ENCODE measurements around the gene SNAPC2.
"Not testable (repeated sequence)": the region's sequence is repeated elsewhere in the genome, so short reads cannot be mapped to it uniquely, and the experiment has no call there.

SNAPC2 gene

GRCh38 chr19:7933411-7933810, 13.3 kb downstream of the SNAPC2 start:
- DNase-seq (ENCODE audit: low read depth) = no peak

DNA sequence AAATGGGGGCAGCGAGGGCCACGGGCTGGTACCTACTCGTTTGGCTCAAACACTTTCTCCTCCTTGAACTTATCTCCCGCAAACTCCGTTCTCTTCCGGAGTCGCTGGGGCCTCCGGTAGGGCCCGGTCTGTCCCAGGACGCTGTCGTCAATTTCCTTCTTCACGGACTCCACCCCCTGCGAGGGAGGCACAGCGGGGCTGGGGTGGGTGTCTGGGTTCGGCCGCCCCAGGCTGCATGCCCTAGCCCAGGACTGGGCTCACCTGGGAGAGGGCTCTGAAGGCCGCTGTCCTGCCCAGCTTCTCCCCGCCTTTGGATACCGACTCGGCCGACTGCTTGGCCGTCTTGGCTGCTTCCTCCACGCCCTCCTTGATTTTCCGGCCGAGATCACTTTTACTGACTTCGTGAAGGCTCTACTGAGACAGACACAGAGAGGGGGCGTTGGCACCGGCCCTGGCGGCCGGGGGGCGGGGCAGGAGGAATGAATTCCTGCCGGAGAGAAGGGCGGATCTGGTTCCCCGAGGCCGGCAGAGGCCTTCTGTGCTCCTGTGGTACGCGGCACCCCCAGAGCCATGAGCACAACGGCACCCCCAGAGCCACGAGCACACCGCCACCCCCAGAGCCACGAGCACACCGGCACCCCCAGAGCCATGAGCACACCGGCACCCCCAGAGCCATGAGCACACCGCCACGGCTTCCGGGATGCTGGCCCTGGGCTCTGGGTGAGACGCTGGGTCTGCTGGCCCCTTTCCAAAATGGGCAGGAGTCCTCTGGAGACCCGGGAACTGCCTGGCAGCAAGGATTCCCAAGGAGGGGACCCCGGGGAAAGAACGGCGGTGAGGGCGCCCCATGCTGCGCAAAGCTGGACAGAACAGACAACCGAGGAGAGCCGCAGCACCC, 13.9 kb downstream of the SNAPC2 start:
- no peak for DNase-seq (ENCODE audit: low read depth)

DNA sequence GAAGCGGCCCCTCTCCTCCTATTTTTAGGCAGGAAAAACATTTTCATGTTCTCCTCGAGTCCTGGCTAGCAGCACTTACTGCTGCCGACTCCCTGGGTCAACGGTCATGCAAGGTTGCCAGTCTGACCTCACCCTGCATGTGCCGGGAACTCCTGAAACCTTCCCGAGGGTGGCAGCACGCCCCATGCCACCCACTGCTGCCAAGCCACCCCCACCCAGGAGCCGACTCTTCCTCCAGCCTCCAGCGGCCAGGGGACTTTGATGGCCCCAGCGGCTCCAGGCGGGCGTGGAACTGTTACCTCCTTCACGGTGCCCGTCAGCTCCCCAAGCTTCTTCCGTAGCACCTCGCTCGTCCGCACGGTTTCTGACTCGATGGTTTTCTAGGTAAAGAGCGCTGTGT, 14.6 kb downstream of the SNAPC2 start:
- no peak for DNase-seq (ENCODE audit: low read depth)

DNA sequence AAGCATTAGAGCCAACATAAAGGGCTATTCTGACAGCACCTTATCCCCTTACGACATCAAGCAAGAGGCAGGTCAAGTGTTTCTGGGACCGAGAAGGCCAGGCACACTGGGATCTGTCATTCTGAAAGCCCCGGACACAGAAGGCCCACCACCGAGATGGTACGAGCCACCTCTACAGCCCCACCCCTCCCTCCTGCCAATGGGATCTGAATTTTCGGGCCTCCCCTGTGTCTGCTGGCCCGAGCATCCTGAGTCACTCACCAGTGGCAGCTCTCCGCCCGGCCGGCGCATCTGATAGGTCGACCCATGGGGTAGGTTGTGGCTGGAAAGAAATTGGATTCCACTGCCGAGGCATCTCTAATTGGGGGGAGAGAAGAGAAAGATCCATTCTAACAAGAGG, 20.7 kb downstream of the SNAPC2 start:
- no peak for DNase-seq (ENCODE audit: low read depth)

- DNase-seq (ENCODE audit: low read depth) = no peak
These were observed 21.9 kb downstream of the SNAPC2 start for GRCh38 chr19:7941895-7942596.

- DNase-seq (ENCODE audit: low read depth) = no peak
These were observed 22.9 kb downstream of the SNAPC2 start for GRCh38 chr19:7942981-7943443.

- peak; percentile 94 for DNase-seq (ENCODE audit: low read depth)
These were observed 23.5 kb downstream of the SNAPC2 start, which contains the start of gene TIMM44 for GRCh38 chr19:7943444-7944176. Gene TIMM44, minus strand, starts transcription at chr19:7943666. Its CDS starts 15 bp downstream, at chr19:7943651.

- DNase-seq (ENCODE audit: low read depth) = peak; percentile 58
These were observed 24.1 kb downstream of the SNAPC2 start for GRCh38 chr19:7944177-7944761.

DNA sequence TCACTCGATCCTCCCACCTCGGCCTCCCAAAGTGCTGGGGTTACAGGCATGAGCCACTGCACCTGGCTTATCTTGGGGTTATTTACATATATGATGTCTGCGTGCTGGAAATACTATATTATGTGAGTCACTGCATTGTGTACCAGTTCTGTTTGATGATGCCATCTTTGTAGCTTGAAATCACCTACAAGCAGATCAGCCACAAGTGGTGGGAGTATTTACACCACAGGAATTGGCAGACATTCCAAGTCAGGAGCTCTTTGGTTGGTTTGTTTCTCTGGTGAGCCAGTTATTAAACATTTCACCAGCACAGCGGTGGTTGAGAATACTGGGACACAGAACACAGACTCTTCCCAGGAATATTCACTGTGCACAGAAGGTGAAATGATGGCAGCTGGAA, 27.8 kb downstream of the SNAPC2 start:
- DNase-seq (ENCODE audit: low read depth) = no peak

GRCh38 chr19:7953060-7953459, 32.9 kb downstream of the SNAPC2 start:
- DNase-seq (ENCODE audit: low read depth) = no peak

DNA sequence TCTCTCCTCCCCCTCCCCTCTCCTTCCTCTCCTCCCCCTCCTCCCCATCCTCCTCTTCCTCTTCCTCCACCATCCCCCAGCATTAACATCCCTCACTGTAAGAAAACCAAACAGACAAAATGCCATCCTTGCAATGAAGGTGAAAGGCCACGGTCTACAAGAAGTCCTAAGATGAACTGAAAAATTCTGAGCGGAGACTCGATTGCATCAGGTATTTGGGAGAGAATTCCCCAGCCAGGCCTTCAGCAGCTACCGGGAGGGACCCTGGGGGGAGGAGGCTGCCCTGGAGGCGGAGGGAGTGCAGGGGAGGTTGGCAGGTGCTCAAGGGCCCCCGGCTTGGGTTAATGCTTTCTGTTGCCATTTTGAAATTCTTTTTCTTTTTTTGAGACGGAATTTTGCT, 33.4 kb downstream of the SNAPC2 start:
- DNase-seq (ENCODE audit: low read depth) = no peak

GRCh38 chr19:7955696-7956095, 35.6 kb downstream of the SNAPC2 start:
- DNase-seq (ENCODE audit: low read depth) = no peak

- no peak for DNase-seq (ENCODE audit: low read depth)
These were observed 39.1 kb downstream of the SNAPC2 start for GRCh38 chr19:7959211-7959610.

DNA sequence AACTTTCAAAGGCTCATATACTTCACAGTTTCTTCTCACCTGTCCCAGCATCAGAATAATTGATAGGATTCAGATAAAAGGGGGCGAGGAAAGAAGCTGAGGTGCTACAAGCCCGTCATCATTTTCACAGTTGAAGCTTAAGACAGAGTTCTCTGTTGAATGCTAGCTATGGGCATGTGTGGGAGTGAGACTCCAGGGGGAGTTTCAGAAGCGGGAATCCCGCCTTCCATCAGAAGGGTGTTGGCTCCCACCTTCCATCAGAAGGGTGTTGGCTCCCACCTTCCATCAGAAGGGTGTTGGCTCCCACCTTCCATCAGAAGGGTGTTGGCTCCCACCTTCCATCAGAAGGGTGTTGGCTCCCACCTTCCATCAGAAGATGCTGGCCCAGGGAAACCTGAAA, 40.9 kb downstream of the SNAPC2 start:
- DNase-seq (ENCODE audit: low read depth) = not testable (repeated sequence)

DNA sequence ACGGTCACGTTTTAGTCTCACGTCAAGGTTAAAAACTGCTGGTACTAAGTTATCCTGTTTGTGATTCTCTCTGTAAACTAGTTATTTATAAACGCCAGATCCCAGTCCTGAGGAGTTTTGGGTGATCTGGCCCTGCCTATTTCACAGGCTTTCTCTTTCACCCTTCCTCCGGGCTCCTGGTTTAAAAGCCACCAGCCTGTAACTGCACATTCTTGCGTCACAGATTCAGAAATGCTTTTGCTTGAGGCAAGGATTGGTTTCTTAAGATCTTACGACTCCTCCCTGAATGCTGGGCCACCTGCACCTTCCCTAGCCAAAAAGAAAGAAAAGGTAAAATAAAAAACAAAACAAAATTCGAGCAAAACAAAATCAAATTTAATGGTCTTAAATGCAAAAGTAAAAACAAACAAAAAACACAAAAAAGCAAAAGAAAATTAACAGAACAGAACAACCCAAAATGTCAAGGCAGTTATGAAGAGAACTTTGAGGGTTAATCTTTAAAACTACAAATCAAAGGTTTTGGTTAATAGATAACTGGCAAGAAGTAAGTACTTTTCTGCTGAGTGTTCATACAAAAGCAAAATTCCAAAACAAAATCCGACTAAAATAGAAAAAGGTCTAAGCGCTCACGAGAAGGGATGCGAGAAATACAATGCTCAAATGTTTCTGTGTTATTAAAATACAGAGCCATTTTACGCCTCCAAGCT, 41.9 kb downstream of the SNAPC2 start:
- no peak for DNase-seq (ENCODE audit: low read depth)

GRCh38 chr19:7962644-7963268, 42.6 kb downstream of the SNAPC2 start:
- no peak for DNase-seq (ENCODE audit: low read depth)

DNA sequence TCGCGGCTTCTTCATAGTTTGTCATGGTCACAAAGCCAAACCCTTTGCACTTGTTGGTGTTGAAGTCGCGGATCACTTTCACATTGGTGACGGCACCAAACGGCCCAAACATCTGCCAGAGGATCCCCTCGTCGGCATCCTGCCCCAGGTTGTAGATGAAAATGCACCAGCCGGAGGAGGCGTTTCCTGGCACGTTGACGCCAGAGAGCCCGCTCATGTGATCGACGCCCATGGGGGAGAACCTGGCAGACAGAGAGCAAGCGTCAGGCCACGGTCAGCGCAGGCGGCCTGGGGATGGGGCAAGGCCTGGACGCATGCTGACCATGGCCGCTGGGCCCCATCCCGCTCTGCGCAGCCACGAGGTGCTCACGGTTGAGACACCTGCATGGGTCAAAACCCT, 43.4 kb downstream of the SNAPC2 start:
- DNase-seq (ENCODE audit: low read depth) = no peak

DNA sequence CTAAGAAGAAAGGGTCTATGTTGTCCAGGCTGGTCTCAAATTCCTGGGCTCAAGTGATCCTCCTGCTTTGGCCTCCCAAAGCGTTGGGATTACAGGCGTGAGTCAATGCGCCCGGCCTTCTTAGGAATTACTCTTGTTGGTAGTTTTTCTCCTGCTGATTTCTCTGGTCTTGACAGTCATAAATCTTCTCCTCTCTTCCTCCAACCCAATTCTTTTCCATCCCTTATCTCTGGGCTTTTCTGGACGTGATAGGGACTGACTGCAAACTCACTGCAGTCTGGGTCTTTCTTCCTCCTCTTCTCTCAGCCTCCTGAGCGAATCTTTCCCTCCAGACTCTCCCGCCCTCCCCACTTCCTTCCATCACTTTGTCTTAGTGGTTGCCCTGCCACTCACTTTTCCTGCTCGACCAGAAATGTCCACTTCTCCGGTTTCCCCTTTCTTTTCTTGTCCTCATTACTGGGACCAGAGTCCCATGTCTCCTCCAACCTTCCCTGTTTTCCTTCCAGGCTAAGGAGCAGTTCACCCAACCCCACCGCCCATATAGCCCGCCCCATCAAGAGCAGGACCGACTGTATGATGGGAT, 45.2 kb downstream of the SNAPC2 start:
- no peak for DNase-seq (ENCODE audit: low read depth)

DNA sequence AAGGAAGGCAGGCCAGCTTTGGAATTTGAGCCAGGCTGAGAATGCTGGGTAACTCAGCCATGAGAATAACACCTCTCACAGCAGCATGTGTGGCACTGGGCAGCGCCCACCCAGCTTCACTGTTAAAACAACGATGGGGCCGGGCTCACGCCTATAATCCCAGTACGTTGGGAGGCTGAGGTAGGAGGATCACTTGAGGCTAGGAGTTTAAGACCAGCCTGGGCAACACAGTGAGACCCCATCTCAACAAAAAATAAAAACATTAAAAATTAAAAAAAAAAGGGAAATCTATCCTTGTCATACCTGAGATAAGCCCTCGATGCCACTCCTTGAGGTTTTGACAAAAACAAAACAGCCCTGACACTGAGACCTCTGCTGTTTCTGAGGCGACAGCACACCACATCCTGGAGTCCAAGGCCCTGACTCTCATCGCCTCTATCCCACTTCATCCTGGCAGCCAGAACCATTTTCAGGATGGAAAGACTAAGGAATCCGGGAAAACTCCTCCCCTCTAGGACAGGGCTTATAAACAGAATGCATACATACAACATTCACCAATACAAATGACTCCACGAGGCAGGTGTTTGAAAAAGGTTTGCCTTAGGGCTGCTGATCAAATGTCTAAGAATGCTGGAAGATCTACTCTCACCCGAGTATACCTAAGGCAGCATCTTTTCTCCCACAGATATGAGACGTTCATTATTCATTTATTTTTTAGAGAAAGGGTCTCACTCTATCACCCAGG, 46.0 kb downstream of the SNAPC2 start:
- DNase-seq (ENCODE audit: low read depth) = no peak

Data from HS-27A (cell line).